Pancreas (tissue), 10 donors: ENCODE results near the gene SCN11A. TPM values are rescaled to one million over a fixed set of nuclear protein-coding genes. Genes with fewer than 3 reads are reported as not detected.

Experiments used
- ATAC-seq, 4 donors: fragments of 200-7000 bp; cut with Tn5 transposase; one replicate each; pipeline versions ENCODE4 v1.8.0 to v1.9.1; 2020; ENCODE audit warnings: mild to moderate bottlenecking in 4 of 4, moderate library complexity in 4 of 4
- DNase-seq, 6 donors: peaks; one replicate each; pipeline ENCODE4 v3.0.0-alpha.2; 2020
- FAIRE-seq: peaks from 2 replicates; lab custom pipeline; 2012; peaks lifted over from hg19 to GRCh38; lab: Jason Lieb, UNC
- H3K27ac ChIP-seq, 4 donors: fragments of 200-600 bp; sonication (generic); 1 replicate in 3 of 4; 2 replicates in 1 of 4; pipeline versions ENCODE4 v1.5.0 to v1.8.0; 2020
- H3K27me3 ChIP-seq, 4 donors: fragments of 200-600 bp; one replicate each; pipeline ENCODE4 v1.8.0; 2021
- H3K36me3 ChIP-seq, 3 donors: fragments of 200-600 bp; sonication (generic) in 1 of 3; one replicate each; pipeline versions ENCODE4 v1.5.0 to v1.8.0; 2020 to 2021
- H3K4me1 ChIP-seq, 3 donors: fragments of 200-600 bp; one replicate each; pipeline ENCODE4 v1.8.0; 2021
- H3K4me3 ChIP-seq, 4 donors: fragments of 200-600 bp; sonication (generic) in 2 of 4; one replicate each; pipeline versions ENCODE4 v1.5.0 to v1.8.0; 2020 to 2021
- H3K9me3 ChIP-seq, 4 donors: fragments of 200-600 bp; one replicate each; pipeline ENCODE4 v1.8.0; 2021
- CTCF ChIP-seq, 4 donors: fragments of 200-600 bp; sonication (generic) in 3 of 4; IDR thresholded peaks; one replicate each; pipeline versions ENCODE4 v1.5.0 to v1.8.0; 2021; ENCODE audit warnings: antibody characterized with exemption in 4 of 4
- WGBS, 2 donors: extraction: QIAGEN DNeasy Blood & Tissue Kit; methylation state at CpG; one replicate each; pipeline ENCODE4 v1.1.7; 2013; 5-methylcytosine and 5-hydroxymethylcytosine counted together
- intact Hi-C, 3 donors: fragments of 100-400 bp; cut with DNase I; formaldehyde crosslinking; loops; one replicate each; pipeline versions ENCODE4 v1.11.1 to v1.14.2; 2022
- polyA plus RNA-seq, 2 donors: library from polyadenylated mRNA; stranded (reverse); fragments of 200-250 nt; gene quantifications; one replicate each; pipeline ENCODE4 v1.2.3, GENCODE V29; 2013
- total RNA-seq, 6 donors: library from RNA; stranded (reverse); fragmentation: NEBNext Ultra II Directional in 4 of 6; extraction: Animal tissue kit (Norgen Biotek cat#: 25700) in 4 of 6; gene quantifications; one replicate each; pipeline versions ENCODE4 v1.2.1 to v1.2.4, GENCODE V29; 2021 to 2023
- donor health status: healthy with polysubstance abuse.
- donor health status: DM: no; HTN: no; CAD: no; lungs with moderate emphysema.
- donor health status: DM: no; HTN: no; CAD: no.
- donor health status: control.
- donor health status: control.
- donor health status: Bipolar disorder and iron deficiency.
- donor health status: DM: yes; HTN: yes; CAD: no.
- donor health status: DM: no; HTN: no; CAD: no.
- donor health status: DM: no; HTN: no; CAD: no.
- donor health status: DM: yes; HTN: yes; CAD: no.

The SCN11A gene
- total and polyA plus RNA-seq, 8 donors = 0.03 to 0.16 (median 0.04) TPM; not detected in 1

DNA sequence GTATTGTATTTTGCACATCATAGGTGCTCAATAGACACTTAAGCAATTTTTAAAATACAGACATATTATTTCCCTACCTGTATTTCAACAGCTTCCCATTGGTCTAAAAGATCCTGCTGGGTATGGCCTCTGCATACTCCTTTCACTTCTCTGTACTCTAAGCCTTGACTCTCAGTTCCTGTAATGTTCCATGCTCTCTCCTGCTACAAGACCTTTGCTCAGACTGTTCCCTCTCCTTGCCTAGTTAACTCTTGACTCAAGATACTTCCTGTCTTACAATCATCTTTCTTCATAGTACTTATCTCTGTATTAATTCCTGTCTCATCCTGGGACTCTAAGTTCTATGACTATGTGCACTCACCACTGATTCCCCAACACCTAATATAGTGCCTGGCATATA lies 1.7 kb downstream of the SCN11A start:
- intact Hi-C loops = no loop called here
- H3K4me3 ChIP-seq = no peak overlapping the region
- no peaks in the 10 kb centered on the region for H3K9me3 ChIP-seq
- TF ChIP-seq CTCF (IDR thresholded peaks at IDR 0.05) = no peak
- H3K27ac ChIP-seq = no peak overlapping the region
- H3K4me1 ChIP-seq = peaks cover 0 to 11% (median 0%) of the 10 kb centered on the region in 3 donors
- FAIRE-seq (no peak), ATAC-seq (no peak), DNase-seq (no peak)
- no peaks in the 10 kb centered on the region for H3K36me3 ChIP-seq
- no peaks in the 10 kb centered on the region for H3K27me3 ChIP-seq

DNA sequence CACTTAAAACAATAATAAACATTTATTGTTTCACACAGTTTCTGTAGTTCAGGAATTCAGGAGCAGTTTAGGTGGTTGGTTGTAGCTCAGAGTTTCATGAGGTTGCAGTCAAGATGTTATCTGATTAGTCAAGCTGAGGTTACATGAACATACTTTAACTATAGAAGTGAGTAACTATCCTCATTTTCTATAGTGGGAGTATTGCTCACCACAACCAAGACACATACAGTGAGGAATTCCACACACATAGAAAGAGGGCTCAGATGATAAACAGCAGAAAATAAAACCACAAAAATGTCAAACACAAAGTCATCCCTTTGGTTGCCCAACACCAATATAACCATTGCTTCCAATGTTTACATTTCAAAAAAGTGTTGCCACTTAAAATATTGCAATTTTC lies 13.6 kb downstream of the SCN11A start:
- H3K27ac ChIP-seq = no peak overlapping the region
- FAIRE-seq = no peak
- H3K36me3 ChIP-seq = no peaks in the 10 kb centered on the region
- H3K4me3 ChIP-seq = no peak overlapping the region
- H3K4me1 ChIP-seq = no peaks in the 10 kb centered on the region
- no peak for ATAC-seq
- TF ChIP-seq CTCF (IDR thresholded peaks at IDR 0.05) = no peak
- no peaks in the 10 kb centered on the region for H3K27me3 ChIP-seq
- intact Hi-C loops = no loop called here
- no peak for DNase-seq
- no peaks in the 10 kb centered on the region for H3K9me3 ChIP-seq

GRCh38 chr3:39029556-39029955 lies 22.2 kb downstream of the SCN11A start:
- H3K4me1 ChIP-seq = no peaks in the 10 kb centered on the region
- FAIRE-seq (no peak), DNase-seq (no peak), ATAC-seq (no peak)
- H3K27ac ChIP-seq = no peak overlapping the region
- intact Hi-C loops = no loop called here
- TF ChIP-seq CTCF (IDR thresholded peaks at IDR 0.05) = no peak
- no peaks in the 10 kb centered on the region for H3K27me3 ChIP-seq
- no peaks in the 10 kb centered on the region for H3K36me3 ChIP-seq
- H3K9me3 ChIP-seq = no peaks in the 10 kb centered on the region
- no peak overlapping the region for H3K4me3 ChIP-seq
- WGBS, 2 donors = 88 to 92% methylated on average over 1 of the region's 1 CpG

DNA sequence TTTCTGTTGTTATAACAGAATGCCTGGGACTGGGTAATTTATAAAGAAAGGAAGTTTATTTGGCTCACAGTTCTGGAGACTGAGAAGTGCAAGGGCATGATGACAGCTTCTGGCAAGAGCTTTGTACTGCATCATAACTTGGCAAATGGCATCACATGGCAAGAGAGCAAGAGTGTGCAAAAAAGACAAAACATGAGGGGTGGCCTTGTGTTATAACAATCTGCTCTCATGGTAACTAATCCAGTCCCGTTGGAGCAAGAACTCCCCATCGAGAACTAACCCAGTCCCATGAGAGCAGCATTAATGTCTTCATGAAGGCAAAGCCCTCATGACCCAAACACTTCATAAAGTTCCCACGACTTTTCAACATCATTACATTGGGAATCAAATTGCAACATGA lies 23.2 kb downstream of the SCN11A start:
- H3K4me3 ChIP-seq = no peak overlapping the region
- FAIRE-seq (no peak), DNase-seq (no peak), ATAC-seq (no peak)
- H3K9me3 ChIP-seq = no peaks in the 10 kb centered on the region
- 67 to 74% methylated on average over 3 of the region's 3 CpGs for WGBS, 2 donors
- no peaks in the 10 kb centered on the region for H3K4me1 ChIP-seq
- no peaks in the 10 kb centered on the region for H3K27me3 ChIP-seq
- TF ChIP-seq CTCF (IDR thresholded peaks at IDR 0.05) = no peak
- H3K36me3 ChIP-seq = no peaks in the 10 kb centered on the region
- intact Hi-C loops = no loop called here
- H3K27ac ChIP-seq = no peak overlapping the region

GRCh38 chr3:39025222-39025970 lies 26.3 kb downstream of the SCN11A start:
- Histone ChIP-seq H3K4me1 (no peaks in the 10 kb centered on the region), H3K27ac (no peak overlapping the region), H3K4me3 (no peak overlapping the region), H3K36me3 (no peaks in the 10 kb centered on the region), H3K27me3 (no peaks in the 10 kb centered on the region), H3K9me3 (no peaks in the 10 kb centered on the region)
- ATAC-seq = no peak
- 79 to 81% methylated on average over 6 of the region's 6 CpGs for WGBS, 2 donors
- DNase-seq = no peak
- no peak for TF ChIP-seq CTCF (IDR thresholded peaks at IDR 0.05)
- intact Hi-C loops = no loop called here
- no peak for FAIRE-seq
